H9 (cell line): ENCODE data around the gene TRIO. TPM values are rescaled to one million over a fixed set of nuclear protein-coding genes. Genes with fewer than 3 reads are reported as not detected.

ENCODE experiments used
- DNase-seq: peaks from one replicate; pipeline ENCODE4 v3.0.0-alpha.2; 2017
- H2AFZ ChIP-seq: one replicate; pipeline ENCODE4 v1.6.1; 2013; ENCODE audit warnings: mild to moderate bottlenecking, low read length, control low read depth, moderate library complexity
- H2AK5ac ChIP-seq: 2 replicates; pipeline ENCODE4 v1.6.1; 2013; ENCODE audit warnings: low read length, control low read depth, mixed read lengths; ENCODE audit not compliant: insufficient read length
- H2BK120ac ChIP-seq: one replicate; pipeline ENCODE4 v1.6.1; 2013; ENCODE audit warnings: low read depth, mild to moderate bottlenecking, low read length, control low read depth, inconsistent platforms; ENCODE audit not compliant: poor library complexity, severe bottlenecking
- H2BK12ac ChIP-seq: 2 replicates; pipeline ENCODE4 v1.6.1; 2013; ENCODE audit warnings: low read length, control low read depth, mixed read lengths, low read depth; ENCODE audit not compliant: insufficient read length
- H2BK15ac ChIP-seq: 2 replicates; pipeline ENCODE4 v1.6.1; 2013; ENCODE audit warnings: low read depth, low read length, control low read depth
- H2BK20ac ChIP-seq: one replicate; pipeline ENCODE4 v1.6.1; 2013; ENCODE audit warnings: low read depth, mild to moderate bottlenecking, low read length, control low read depth, inconsistent platforms; ENCODE audit not compliant: poor library complexity, severe bottlenecking
- H2BK5ac ChIP-seq: 2 replicates; pipeline ENCODE4 v1.6.1; 2013; ENCODE audit warnings: low read length, control low read depth, mixed read lengths; ENCODE audit not compliant: insufficient read length
- H3K14ac ChIP-seq: 2 replicates; pipeline ENCODE4 v1.6.1; 2013; ENCODE audit warnings: low read length, control low read depth; ENCODE audit not compliant: insufficient read depth
- H3K18ac ChIP-seq: 2 replicates; pipeline ENCODE4 v1.6.1; 2013; ENCODE audit warnings: low read depth, mild to moderate bottlenecking, mixed read lengths, low read length, control low read depth; ENCODE audit not compliant: insufficient read length
- H3K23ac ChIP-seq: 2 replicates; pipeline ENCODE4 v1.6.1; 2013; ENCODE audit warnings: low read length, control low read depth, mixed read lengths, low read depth; ENCODE audit not compliant: insufficient read length
- H3K23me2 ChIP-seq: 2 replicates; pipeline ENCODE4 v1.6.1; 2013; ENCODE audit warnings: low read depth, mild to moderate bottlenecking, mixed read lengths, low read length, control low read depth; ENCODE audit not compliant: insufficient read length, poor library complexity, severe bottlenecking
- H3K27ac ChIP-seq: 2 replicates; pipeline ENCODE4 v1.5.1; 2013; ENCODE audit warnings: low read length, control low read depth, mixed read lengths, low read depth; ENCODE audit not compliant: insufficient read length
- H3K27me3 ChIP-seq: 2 replicates; pipeline ENCODE4 v1.6.1; 2013; ENCODE audit warnings: low read length, control low read depth, inconsistent platforms; ENCODE audit not compliant: insufficient read depth
- H3K4ac ChIP-seq: 2 replicates; pipeline ENCODE4 v1.6.1; 2013; ENCODE audit warnings: low read depth, mild to moderate bottlenecking, control low read depth, inconsistent platforms, low read length, moderate library complexity
- H3K4me1 ChIP-seq: 2 replicates; pipeline ENCODE4 v1.6.1; 2013; ENCODE audit warnings: low read length, control low read depth, inconsistent platforms; ENCODE audit not compliant: insufficient read depth
- H3K4me2 ChIP-seq: 2 replicates; pipeline ENCODE4 v1.6.1; 2013; ENCODE audit warnings: low read length, control low read depth, mixed read lengths; ENCODE audit not compliant: insufficient read length, insufficient read depth
- H3K56ac ChIP-seq: 2 replicates; pipeline ENCODE4 v1.6.1; 2013; ENCODE audit warnings: low read depth, mild to moderate bottlenecking, mixed read lengths, low read length, control low read depth; ENCODE audit not compliant: insufficient read length
- H3K79me1 ChIP-seq: 2 replicates; pipeline ENCODE4 v1.6.1; 2013; ENCODE audit warnings: low read depth, mild to moderate bottlenecking, moderate library complexity, low read length, control low read depth, inconsistent platforms; ENCODE audit not compliant: insufficient read depth, poor library complexity, severe bottlenecking
- H3K79me2 ChIP-seq: 2 replicates; pipeline ENCODE4 v1.6.1; 2013; ENCODE audit warnings: low read length, control low read depth, inconsistent platforms; ENCODE audit not compliant: insufficient read depth
- H3K9ac ChIP-seq: 2 replicates; pipeline ENCODE4 v1.6.1; 2013; ENCODE audit warnings: low read length, control low read depth, mixed read lengths; ENCODE audit not compliant: insufficient read length; ENCODE audit errors: extremely low read depth
- H3K9me3 ChIP-seq: one replicate; pipeline ENCODE4 v1.6.1; 2013; ENCODE audit warnings: low read depth, low read length, inconsistent platforms; ENCODE audit not compliant: control insufficient read depth
- H3T11ph ChIP-seq: one replicate; pipeline ENCODE4 v1.6.1; 2013; ENCODE audit warnings: mild to moderate bottlenecking, low read length, control low read depth, inconsistent platforms
- H4K20me1 ChIP-seq: one replicate; pipeline ENCODE4 v1.6.1; 2013; ENCODE audit not compliant: control insufficient read depth, insufficient read length, insufficient read depth
- H4K5ac ChIP-seq: 2 replicates; pipeline ENCODE4 v1.6.1; 2013; ENCODE audit warnings: low read depth, mild to moderate bottlenecking, mixed read lengths, low read length, control low read depth; ENCODE audit not compliant: insufficient read length
- H4K8ac ChIP-seq: replicated peaks from 2 replicates; pipeline ENCODE4 v1.6.1; 2013; ENCODE audit warnings: low read length, control low read depth, mixed read lengths, low read depth; ENCODE audit not compliant: insufficient read length
- H4K91ac ChIP-seq: 2 replicates; pipeline ENCODE4 v1.6.1; 2013; ENCODE audit warnings: low read depth, mild to moderate bottlenecking, moderate library complexity, mixed read lengths, low read length, control low read depth; ENCODE audit not compliant: insufficient read length
- H3K27ac Mint-ChIP-seq, 3 experiments: 2 replicates in 2 of 3; 3 replicates in 1 of 3; pipeline ENCODE4 v1.8.0; 2020 to 2021; ENCODE audit warnings: mixed read lengths in 3 of 3, mild to moderate bottlenecking in 1 of 3, moderate library complexity in 1 of 3
- H3K27me3 Mint-ChIP-seq: 2 replicates; pipeline ENCODE4 v1.8.0; 2021; ENCODE audit warnings: low read depth, mild to moderate bottlenecking, moderate library complexity, mixed read lengths
- H3K36me3 Mint-ChIP-seq, 3 experiments: 2 replicates in 2 of 3; 3 replicates in 1 of 3; pipeline ENCODE4 v1.8.0; 2020 to 2021; ENCODE audit warnings: low read depth in 3 of 3, mixed read lengths in 3 of 3; ENCODE audit not compliant: insufficient read depth in 1 of 3
- H3K4me1 Mint-ChIP-seq, 2 experiments: 2 replicates each; pipeline ENCODE4 v1.8.0; 2020; ENCODE audit warnings: mixed read lengths in 2 of 2
- H3K4me3 Mint-ChIP-seq, 2 experiments: 2 replicates in 1 of 2; 3 replicates in 1 of 2; pipeline ENCODE4 v1.8.0; 2020 to 2021; ENCODE audit warnings: mild to moderate bottlenecking in 2 of 2, mixed read lengths in 2 of 2, moderate library complexity in 1 of 2
- H3K9me3 Mint-ChIP-seq, 2 experiments: 2 replicates in 1 of 2; 3 replicates in 1 of 2; pipeline ENCODE4 v1.8.0; 2020; ENCODE audit warnings: mild to moderate bottlenecking in 2 of 2, mixed read lengths in 2 of 2, moderate library complexity in 1 of 2
- WGBS: extraction: QIAGEN DNeasy Blood & Tissue Kit; methylation state at CpG from one replicate; pipeline ENCODE4 v1.1.7; 2013; ENCODE audit warnings: missing lambda C conversion rate, low lambda C conversion rate, mixed read lengths; ENCODE audit not compliant: insufficient read length; ENCODE audit errors: extremely low coverage; 5-methylcytosine and 5-hydroxymethylcytosine counted together
- total RNA-seq: library from RNA; stranded (reverse); gene quantifications from 2 replicates; pipeline ENCODE4 v1.2.1, GENCODE V29; 2021
- TF ChIP-seq, protein P1 (sequence below): fragments of 200-600 bp; sonication (generic); conservative IDR thresholded peaks from 3 replicates; pipeline ENCODE4 v1.8.0; 2021; ENCODE audit warnings: antibody characterized with exemption, mild to moderate bottlenecking

The TRIO gene
- total RNA-seq, 1 experiment from 2014 or later, result 87.8 TPM

DNA sequence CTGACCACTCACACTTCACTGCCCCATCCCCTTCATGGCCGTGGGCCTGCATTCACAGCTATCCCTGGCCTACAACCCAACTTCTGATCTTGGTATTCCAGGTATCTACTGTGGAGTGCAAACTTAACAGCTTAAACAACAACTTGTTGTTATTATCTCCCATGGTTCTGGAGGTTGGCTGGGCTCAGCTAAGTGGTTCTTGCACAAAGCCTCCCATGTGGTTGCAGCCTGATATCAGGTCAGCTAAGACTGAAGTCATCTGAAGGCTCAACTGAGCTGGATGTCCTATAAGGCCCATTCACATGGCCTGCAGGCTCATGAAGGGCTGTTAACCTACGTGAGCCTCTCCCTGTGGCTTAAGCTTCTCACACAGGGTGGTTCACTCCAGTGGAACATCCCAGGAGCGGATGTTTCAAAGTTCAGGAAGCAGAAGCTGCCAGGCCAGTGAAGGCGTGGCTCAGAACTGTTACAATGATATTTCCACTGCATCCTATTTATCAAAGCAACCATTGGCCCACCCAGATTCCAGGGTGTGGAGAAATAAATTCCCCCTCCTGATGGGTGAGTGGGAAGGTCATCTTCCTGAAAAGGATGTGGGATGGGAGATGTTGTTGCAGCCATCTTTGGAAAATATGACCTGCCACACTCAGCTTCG is 30.0 kb upstream of the TRIO start:
- H3K56ac ChIP-seq, result no peak overlapping the region
- Mint-ChIP-seq H3K27ac (no peak overlapping the region), H3K36me3 (no peaks in the 10 kb centered on the region), H3K9me3 (no peaks in the 10 kb centered on the region; a peak in 1 of 5 replicates), H3K27me3 (peaks cover 17% of the 10 kb centered on the region), H3K4me1 (peaks cover 28 to 38% of the 10 kb centered on the region in 2 experiments), H3K4me3 (no peak overlapping the region)
- H3K9ac ChIP-seq, result no peak overlapping the region
- no peak overlapping the region for H3K4ac ChIP-seq
- H2AK5ac ChIP-seq, result no peak overlapping the region
- WGBS, result no CpG with 5 or more reads among the region's 5 CpGs
- H3K79me1 ChIP-seq, result no peaks in the 10 kb centered on the region
- H2AFZ ChIP-seq, result no peak overlapping the region
- no peak for DNase-seq
- no peak overlapping the region for H3K4me2 ChIP-seq
- H3K18ac ChIP-seq, result no peak overlapping the region
- H4K5ac ChIP-seq, result no peak overlapping the region
- H4K91ac ChIP-seq, result no peak overlapping the region
- no peak overlapping the region for H2BK20ac ChIP-seq
- H3K9me3 ChIP-seq, result no peaks in the 10 kb centered on the region
- no peaks in the 10 kb centered on the region for H4K20me1 ChIP-seq
- no peak overlapping the region for H2BK120ac ChIP-seq
- H2BK15ac ChIP-seq, result no peak overlapping the region
- H3K23ac ChIP-seq, result no peak overlapping the region
- peaks cover 2% of the 10 kb centered on the region for H3K23me2 ChIP-seq
- H3K4me1 ChIP-seq, result peaks cover 17% of the 10 kb centered on the region
- H3T11ph ChIP-seq, result no peak overlapping the region
- TF ChIP-seq, protein P1, sequence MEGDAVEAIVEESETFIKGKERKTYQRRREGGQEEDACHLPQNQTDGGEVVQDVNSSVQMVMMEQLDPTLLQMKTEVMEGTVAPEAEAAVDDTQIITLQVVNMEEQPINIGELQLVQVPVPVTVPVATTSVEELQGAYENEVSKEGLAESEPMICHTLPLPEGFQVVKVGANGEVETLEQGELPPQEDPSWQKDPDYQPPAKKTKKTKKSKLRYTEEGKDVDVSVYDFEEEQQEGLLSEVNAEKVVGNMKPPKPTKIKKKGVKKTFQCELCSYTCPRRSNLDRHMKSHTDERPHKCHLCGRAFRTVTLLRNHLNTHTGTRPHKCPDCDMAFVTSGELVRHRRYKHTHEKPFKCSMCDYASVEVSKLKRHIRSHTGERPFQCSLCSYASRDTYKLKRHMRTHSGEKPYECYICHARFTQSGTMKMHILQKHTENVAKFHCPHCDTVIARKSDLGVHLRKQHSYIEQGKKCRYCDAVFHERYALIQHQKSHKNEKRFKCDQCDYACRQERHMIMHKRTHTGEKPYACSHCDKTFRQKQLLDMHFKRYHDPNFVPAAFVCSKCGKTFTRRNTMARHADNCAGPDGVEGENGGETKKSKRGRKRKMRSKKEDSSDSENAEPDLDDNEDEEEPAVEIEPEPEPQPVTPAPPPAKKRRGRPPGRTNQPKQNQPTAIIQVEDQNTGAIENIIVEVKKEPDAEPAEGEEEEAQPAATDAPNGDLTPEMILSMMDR, result no peak
- H2BK5ac ChIP-seq, result no peak overlapping the region
- no peak overlapping the region for H2BK12ac ChIP-seq
- H3K79me2 ChIP-seq, result no peaks in the 10 kb centered on the region
- no peak overlapping the region for H3K27ac ChIP-seq
- peaks cover 4% of the 10 kb centered on the region; the same call in 1 of the 2 replicates for H3K27me3 ChIP-seq
- no peak overlapping the region for H4K8ac ChIP-seq
- H3K14ac ChIP-seq, result no peak overlapping the region
